ENCODE results near the gene JAK1.

- TF ChIP-seq TAF1 (IDR thresholded peaks at IDR 0.05; ENCODE audit: low read depth) (no peak), REST (IDR thresholded peaks at IDR 0.05; ENCODE audit: low read depth) (no peak), EP300 (IDR thresholded peaks at IDR 0.05; ENCODE audit: borderline replicate concordance) (no peak), RAD21 (IDR thresholded peaks at IDR 0.05; ENCODE audit: low read depth) (no peak), CEBPB (IDR thresholded peaks at IDR 0.05) (no peak), CREB1 (IDR thresholded peaks at IDR 0.05; ENCODE audit: low read depth) (no peak), MAX (IDR thresholded peaks at IDR 0.05) (no peak)
Measured at GRCh38 chr1:64934115-64934877, 32.1 kb downstream of the JAK1 start.

Measured in Ishikawa (cell line).